CD4-positive, alpha-beta memory T cell (primary cell): ENCODE results near the gene IMPG2. TPM values are rescaled to one million over a fixed set of nuclear protein-coding genes. Genes with fewer than 3 reads are reported as not detected.

Experiments
- CTCF ChIA-PET: fragments of 350-600 bp; sonication (Branson Sonifier 250); formaldehyde crosslinking; loops from one replicate; lab custom pipeline; 2021; ENCODE audit warnings: inconsistent platforms; ENCODE audit not compliant: partially characterized antibody; lab: Charles Lee
- POLR2A ChIA-PET: fragments of 350-600 bp; sonication (Branson Sonifier 250); formaldehyde crosslinking; loops from one replicate; lab custom pipeline; 2021; ENCODE audit not compliant: partially characterized antibody; lab: Charles Lee
- DNase-seq, 5 donors: peaks; one replicate each; pipeline versions ENCODE4 v3.0.0 to v3.0.0-alpha.2; 2020 to 2022; ENCODE audit warnings: mixed read lengths in 1 of 5
- H3K27ac ChIP-seq: one replicate; pipeline ENCODE4 v1.7.0; 2013; ENCODE audit warnings: low read depth, low read length
- H3K27me3 ChIP-seq: 2 replicates; pipeline ENCODE4 v1.7.0; 2013; ENCODE audit warnings: mild to moderate bottlenecking, low read length, moderate library complexity; ENCODE audit not compliant: insufficient read depth
- H3K36me3 ChIP-seq: 2 replicates; pipeline ENCODE4 v1.7.0; 2013; ENCODE audit warnings: mild to moderate bottlenecking, low read length, moderate library complexity; ENCODE audit not compliant: insufficient read depth
- H3K4me1 ChIP-seq: 2 replicates; pipeline ENCODE4 v1.7.0; 2013; ENCODE audit warnings: mild to moderate bottlenecking, low read length, moderate library complexity; ENCODE audit not compliant: insufficient read depth
- H3K4me3 ChIP-seq, 2 donors: one replicate each; pipeline ENCODE4 v1.7.0; 2013; ENCODE audit warnings: low read length in 2 of 2, mild to moderate bottlenecking in 1 of 2
- H3K9me3 ChIP-seq, 2 donors: one replicate each; pipeline ENCODE4 v1.7.0; 2013; ENCODE audit warnings: low read length in 2 of 2, control low read depth in 1 of 2; ENCODE audit not compliant: control insufficient read depth in 1 of 2
- H3K27ac Mint-ChIP-seq, 7 donors: one replicate each; pipeline ENCODE4 v1.8.0; 2020 to 2021; ENCODE audit warnings: mixed read lengths in 7 of 7, mild to moderate bottlenecking in 6 of 7, inconsistent platforms in 3 of 7, moderate library complexity in 3 of 7
- H3K27me3 Mint-ChIP-seq, 2 donors: one replicate each; pipeline ENCODE4 v1.8.0; 2020 to 2021; ENCODE audit warnings: mixed read lengths in 2 of 2
- H3K36me3 Mint-ChIP-seq, 2 donors: one replicate each; pipeline ENCODE4 v1.8.0; 2020 to 2021; ENCODE audit warnings: mixed read lengths in 2 of 2, inconsistent platforms in 1 of 2, mild to moderate bottlenecking in 1 of 2
- H3K4me1 Mint-ChIP-seq, 4 donors: one replicate each; pipeline ENCODE4 v1.8.0; 2020 to 2021; ENCODE audit warnings: mixed read lengths in 4 of 4, mild to moderate bottlenecking in 1 of 4
- H3K4me3 Mint-ChIP-seq, 8 donors: one replicate each; pipeline ENCODE4 v1.8.0; 2020 to 2021; ENCODE audit warnings: mixed read lengths in 8 of 8, mild to moderate bottlenecking in 7 of 8, moderate library complexity in 6 of 8, inconsistent platforms in 3 of 8
- H3K9me3 Mint-ChIP-seq, 8 donors: one replicate each; pipeline ENCODE4 v1.8.0; 2020 to 2021; ENCODE audit warnings: mixed read lengths in 8 of 8, mild to moderate bottlenecking in 5 of 8, inconsistent platforms in 3 of 8, moderate library complexity in 1 of 8
- intact Hi-C: fragments of 100-400 bp; cut with micrococcal nuclease; formaldehyde crosslinking; loops from one replicate; pipeline ENCODE4 v1.15.1; 2023
- polyA plus RNA-seq, 2 donors: library from polyadenylated mRNA; unstranded; fragments of 300-500 nt; fragmentation: Illumina TruSeq; gene quantifications; one replicate each; pipeline ENCODE4 v1.2.3, GENCODE V29; 2021
- total RNA-seq, 2 experiments: library from RNA; stranded (reverse); gene quantifications; one replicate each; pipeline ENCODE4 v1.2.3, GENCODE V29; 2021

IMPG2 gene
- total and polyA plus RNA-seq, 4 experiments from 2014 or later = 0.02 to 0.81 (median 0.72) TPM; not detected in 1

DNA sequence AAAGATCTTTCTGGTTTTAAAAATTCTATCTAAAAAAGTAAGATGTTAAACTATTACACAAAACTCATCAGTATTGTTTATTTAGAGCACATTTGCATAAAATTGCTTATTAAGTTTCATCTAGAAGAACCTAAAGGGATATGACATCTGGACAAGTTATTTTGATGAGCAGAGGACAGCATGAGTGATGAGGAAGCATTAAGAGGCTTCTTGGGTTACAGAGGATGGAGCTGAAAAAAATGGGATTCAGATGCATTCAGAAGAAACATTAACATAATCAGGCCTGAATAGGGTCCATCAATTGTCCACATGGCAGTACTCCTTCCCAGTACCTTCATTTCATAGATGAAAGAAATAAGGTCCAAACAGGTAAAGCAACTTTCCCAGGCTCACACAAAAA lies 41.6 kb downstream of the IMPG2 start:
- CTCF ChIA-PET = no interaction called here
- Mint-ChIP-seq H3K27ac (no peak overlapping the region), H3K4me3 (no peak overlapping the region)

DNA sequence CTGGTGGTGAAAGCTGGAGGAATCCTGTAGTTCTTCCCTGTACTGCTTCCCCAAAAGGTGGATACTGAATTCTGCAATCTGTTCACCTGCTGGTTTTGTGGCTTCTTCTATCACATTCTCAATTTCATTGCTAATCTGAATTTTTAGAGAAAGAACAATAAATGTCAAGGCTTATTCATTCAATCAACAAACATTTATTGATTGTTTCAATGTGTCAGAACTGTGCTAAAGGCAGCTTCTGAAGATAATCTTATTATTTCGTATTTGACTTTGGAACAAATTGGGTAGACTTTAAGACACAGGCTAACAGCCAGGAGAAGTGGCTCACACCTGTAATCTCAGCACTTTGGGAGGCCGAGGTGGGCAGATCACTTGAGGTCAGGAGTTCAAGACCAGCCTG lies 46.8 kb downstream of the IMPG2 start:
- ChIA-PET POLR2A (no interaction called here), CTCF (no interaction called here)
- Histone ChIP-seq H3K4me3 (no peak overlapping the region), H3K9me3 (no peaks in the 10 kb centered on the region), H3K27me3 (no peaks in the 10 kb centered on the region), H3K27ac (no peak overlapping the region), H3K4me1 (no peaks in the 10 kb centered on the region), H3K36me3 (no peaks in the 10 kb centered on the region)
- intact Hi-C loops = no loop called here
- Mint-ChIP-seq H3K27ac (no peak overlapping the region), H3K36me3 (peaks cover 17 to 42% of the 10 kb centered on the region in 2 donors), H3K27me3 (no peaks in the 10 kb centered on the region), H3K4me1 (no peaks in the 10 kb centered on the region), H3K4me3 (no peak overlapping the region), H3K9me3 (no peaks in the 10 kb centered on the region)
- DNase-seq = no peak

More for the DNA sequence above, 41.6 kb downstream of the IMPG2 start:
- H3K4me1 ChIP-seq = no peaks in the 10 kb centered on the region
- intact Hi-C loops = no loop called here
- peaks cover 5 to 21% of the 10 kb centered on the region in 2 donors for H3K36me3 Mint-ChIP-seq
- no peaks in the 10 kb centered on the region for H3K4me1 Mint-ChIP-seq
- no peak overlapping the region for H3K27ac ChIP-seq
- no peaks in the 10 kb centered on the region for H3K27me3 ChIP-seq
- POLR2A ChIA-PET = no interaction called here
- H3K4me3 ChIP-seq = no peak overlapping the region
- H3K9me3 Mint-ChIP-seq = no peaks in the 10 kb centered on the region
- no peaks in the 10 kb centered on the region for H3K27me3 Mint-ChIP-seq
- H3K36me3 ChIP-seq = no peaks in the 10 kb centered on the region
- no peak for DNase-seq
- no peaks in the 10 kb centered on the region for H3K9me3 ChIP-seq

DNA sequence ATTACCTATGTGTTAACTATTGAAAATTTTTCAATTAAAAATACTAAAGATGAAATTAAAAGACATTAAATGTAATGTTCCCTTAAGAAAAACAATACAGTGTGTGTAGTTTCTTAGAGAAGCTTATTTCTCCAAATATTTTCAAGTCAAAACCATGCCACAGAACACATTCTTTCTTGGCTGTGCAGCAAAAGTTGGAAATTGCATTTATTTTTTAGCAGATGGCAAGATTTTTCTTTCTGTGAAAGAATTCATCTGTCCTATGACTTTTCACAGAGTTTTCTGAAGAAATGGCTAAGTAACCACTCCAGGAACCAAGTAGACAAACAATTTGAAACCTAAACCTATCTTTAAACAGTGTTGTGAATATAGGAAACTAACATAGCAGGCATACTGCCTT lies 47.2 kb downstream of the IMPG2 start:
- no peaks in the 10 kb centered on the region for H3K36me3 ChIP-seq
- H3K9me3 Mint-ChIP-seq = no peaks in the 10 kb centered on the region
- ChIA-PET POLR2A (no interaction called here), CTCF (no interaction called here)
- no peak overlapping the region for H3K27ac ChIP-seq
- DNase-seq = no peak
- H3K27ac Mint-ChIP-seq = no peak overlapping the region
- H3K27me3 Mint-ChIP-seq = no peaks in the 10 kb centered on the region
- H3K27me3 ChIP-seq = no peaks in the 10 kb centered on the region
- no peaks in the 10 kb centered on the region for H3K4me1 ChIP-seq
- H3K4me3 ChIP-seq = no peak overlapping the region
- H3K36me3 Mint-ChIP-seq = peaks cover 17 to 42% of the 10 kb centered on the region in 2 donors
- H3K4me3 Mint-ChIP-seq = no peak overlapping the region
- no peaks in the 10 kb centered on the region for H3K9me3 ChIP-seq
- no peaks in the 10 kb centered on the region for H3K4me1 Mint-ChIP-seq
- intact Hi-C loops = no loop called here

DNA sequence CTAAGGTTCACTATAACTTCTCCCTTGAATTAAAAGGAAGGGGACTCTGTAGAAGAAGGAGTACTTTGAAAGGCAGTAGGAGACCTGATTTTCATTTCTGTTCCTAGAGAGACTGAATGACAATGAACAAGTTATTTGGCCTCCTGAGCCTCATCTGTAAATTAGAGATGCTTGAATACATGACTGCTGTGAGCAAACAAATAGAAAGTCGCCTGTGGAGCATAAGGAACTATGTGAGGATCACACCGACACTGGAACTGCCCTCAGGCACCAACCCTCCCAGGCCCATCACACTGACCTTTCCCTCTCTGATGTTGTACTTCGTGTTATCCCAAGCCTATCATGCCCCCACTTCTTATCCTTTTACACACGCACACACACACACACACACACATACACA lies 48.6 kb downstream of the IMPG2 start:
- H3K27ac Mint-ChIP-seq = no peak overlapping the region
- H3K27me3 Mint-ChIP-seq = no peaks in the 10 kb centered on the region
- intact Hi-C loops = no loop called here
- Histone ChIP-seq H3K27me3 (no peaks in the 10 kb centered on the region), H3K36me3 (no peaks in the 10 kb centered on the region), H3K9me3 (no peaks in the 10 kb centered on the region), H3K4me3 (no peak overlapping the region), H3K4me1 (no peaks in the 10 kb centered on the region), H3K27ac (no peak overlapping the region)
- peaks cover 16 to 42% of the 10 kb centered on the region in 2 donors for H3K36me3 Mint-ChIP-seq
- DNase-seq = no peak
- ChIA-PET CTCF (no interaction called here), POLR2A (no interaction called here)
- H3K4me3 Mint-ChIP-seq = no peak overlapping the region
- no peaks in the 10 kb centered on the region for H3K9me3 Mint-ChIP-seq
- H3K4me1 Mint-ChIP-seq = no peaks in the 10 kb centered on the region

DNA sequence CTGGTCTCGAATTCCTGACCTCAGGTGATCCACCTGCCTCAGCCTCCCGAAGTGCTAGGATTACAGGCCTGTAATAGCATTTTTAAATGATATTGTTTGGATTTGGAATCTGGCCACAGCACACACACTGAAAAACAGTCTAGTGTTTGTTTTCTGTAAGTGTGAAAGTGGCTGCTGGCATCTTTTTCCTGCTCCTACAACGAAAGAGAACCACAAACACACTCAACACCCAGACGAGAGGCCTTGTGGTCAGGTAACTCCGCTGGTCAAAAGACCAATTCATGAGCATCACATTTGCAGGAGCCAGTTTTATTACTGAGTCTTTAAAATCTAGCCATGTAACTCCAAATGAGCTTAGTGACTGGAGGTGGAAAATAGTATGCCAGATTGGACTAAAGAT lies 50.2 kb downstream of the IMPG2 start:
- ChIA-PET CTCF (no interaction called here), POLR2A (no interaction called here)
- Mint-ChIP-seq H3K4me1 (no peaks in the 10 kb centered on the region), H3K27me3 (no peaks in the 10 kb centered on the region), H3K9me3 (no peaks in the 10 kb centered on the region), H3K36me3 (peaks cover 19 to 42% of the 10 kb centered on the region in 2 donors), H3K4me3 (no peak overlapping the region), H3K27ac (no peak overlapping the region)
- H3K27ac ChIP-seq = no peak overlapping the region
- no peaks in the 10 kb centered on the region for H3K4me1 ChIP-seq
- intact Hi-C loops = no loop called here
- H3K36me3 ChIP-seq = no peaks in the 10 kb centered on the region
- H3K27me3 ChIP-seq = no peaks in the 10 kb centered on the region
- no peak overlapping the region for H3K4me3 ChIP-seq
- no peaks in the 10 kb centered on the region for H3K9me3 ChIP-seq
- no peak for DNase-seq

DNA sequence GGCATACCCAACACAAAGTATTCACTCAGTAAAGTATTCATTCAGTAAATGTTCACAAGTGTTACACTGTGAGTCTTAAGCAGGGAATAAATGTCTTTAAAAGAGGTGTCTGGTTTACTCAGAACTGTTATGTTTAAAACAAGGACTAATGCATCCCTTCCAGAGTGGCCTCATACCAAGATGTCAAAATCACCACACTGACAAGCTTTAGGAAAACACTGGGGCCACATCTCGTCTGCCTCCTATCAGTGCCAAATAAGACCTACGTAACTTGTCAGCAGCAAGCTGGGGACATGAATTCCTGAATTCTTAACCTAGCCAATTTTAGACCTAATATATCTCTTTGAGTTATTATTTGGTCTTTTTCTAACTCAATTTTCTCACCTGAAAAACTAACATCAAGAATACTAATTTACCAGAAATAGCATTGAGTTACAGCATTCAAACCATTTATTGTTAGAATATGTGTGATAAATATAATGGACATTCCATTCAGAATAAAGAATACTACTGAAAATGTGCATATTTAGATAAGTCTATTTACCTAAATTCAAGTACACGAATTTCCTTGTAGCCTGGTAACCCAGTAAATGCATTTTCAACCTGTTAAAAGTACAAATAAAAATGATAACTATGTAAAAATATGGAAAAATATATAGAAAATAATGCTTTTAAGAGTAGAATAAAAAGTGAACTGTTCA lies 51.3 kb downstream of the IMPG2 start:
- Histone ChIP-seq H3K27me3 (no peaks in the 10 kb centered on the region), H3K4me3 (no peak overlapping the region), H3K36me3 (no peaks in the 10 kb centered on the region), H3K9me3 (no peaks in the 10 kb centered on the region), H3K27ac (no peak overlapping the region), H3K4me1 (no peaks in the 10 kb centered on the region)
- Mint-ChIP-seq H3K36me3 (peaks cover 19 to 43% of the 10 kb centered on the region in 2 donors), H3K27ac (no peak overlapping the region), H3K9me3 (peaks cover 0 to 4% (median 0%) of the 10 kb centered on the region in 8 donors), H3K27me3 (no peaks in the 10 kb centered on the region), H3K4me1 (no peaks in the 10 kb centered on the region), H3K4me3 (no peak overlapping the region)
- no peak for DNase-seq
- intact Hi-C loops = no loop called here
- CTCF ChIA-PET = no interaction called here
- POLR2A ChIA-PET = no interaction called here

DNA sequence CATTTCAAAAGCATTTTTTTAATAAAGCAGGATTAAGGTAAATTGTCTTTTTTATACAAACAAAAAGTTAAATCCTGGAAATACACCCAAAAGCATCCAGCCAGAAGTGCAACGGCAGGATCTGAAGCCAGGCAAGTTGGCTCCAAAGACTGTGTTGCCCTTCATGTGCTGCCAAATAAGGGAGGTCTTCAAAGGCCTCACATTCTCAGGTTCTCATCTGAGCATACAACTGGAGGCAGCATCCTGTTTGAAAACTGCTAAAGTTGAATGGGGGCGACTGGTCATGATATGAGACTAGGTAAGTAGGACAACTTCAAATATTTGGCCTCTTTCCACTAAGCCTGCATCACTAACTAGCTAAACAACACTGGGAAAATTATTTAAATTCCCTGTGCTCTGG lies 52.2 kb downstream of the IMPG2 start:
- Histone ChIP-seq H3K4me3 (no peak overlapping the region), H3K36me3 (no peaks in the 10 kb centered on the region), H3K4me1 (no peaks in the 10 kb centered on the region), H3K9me3 (no peaks in the 10 kb centered on the region), H3K27me3 (no peaks in the 10 kb centered on the region), H3K27ac (no peak overlapping the region)
- H3K27ac Mint-ChIP-seq = no peak overlapping the region
- no peaks in the 10 kb centered on the region for H3K4me1 Mint-ChIP-seq
- ChIA-PET POLR2A (no interaction called here), CTCF (no interaction called here)
- no peak for DNase-seq
- peaks cover 0 to 4% (median 0%) of the 10 kb centered on the region in 8 donors for H3K9me3 Mint-ChIP-seq
- intact Hi-C loops = no loop called here
- no peak overlapping the region for H3K4me3 Mint-ChIP-seq
- no peaks in the 10 kb centered on the region for H3K27me3 Mint-ChIP-seq
- peaks cover 18 to 49% of the 10 kb centered on the region in 2 donors for H3K36me3 Mint-ChIP-seq
